Spleen (tissue), 3 donors: ENCODE data around the gene METTL25.

ENCODE experiments used
- POLR2A ChIP-seq, 3 donors: fragments of 450-650 bp; IDR thresholded peaks; one replicate each; pipeline ENCODE4 v1.5.1; 2017; ENCODE audit warnings: antibody characterized with exemption in 3 of 3, mild to moderate bottlenecking in 1 of 3
- POLR2AphosphoS5 ChIP-seq, 3 donors: sonication (generic); formaldehyde crosslinking; IDR thresholded peaks; one replicate each; pipeline ENCODE4 v1.5.1; 2017; ENCODE audit warnings: antibody characterized with exemption in 3 of 3

DNA sequence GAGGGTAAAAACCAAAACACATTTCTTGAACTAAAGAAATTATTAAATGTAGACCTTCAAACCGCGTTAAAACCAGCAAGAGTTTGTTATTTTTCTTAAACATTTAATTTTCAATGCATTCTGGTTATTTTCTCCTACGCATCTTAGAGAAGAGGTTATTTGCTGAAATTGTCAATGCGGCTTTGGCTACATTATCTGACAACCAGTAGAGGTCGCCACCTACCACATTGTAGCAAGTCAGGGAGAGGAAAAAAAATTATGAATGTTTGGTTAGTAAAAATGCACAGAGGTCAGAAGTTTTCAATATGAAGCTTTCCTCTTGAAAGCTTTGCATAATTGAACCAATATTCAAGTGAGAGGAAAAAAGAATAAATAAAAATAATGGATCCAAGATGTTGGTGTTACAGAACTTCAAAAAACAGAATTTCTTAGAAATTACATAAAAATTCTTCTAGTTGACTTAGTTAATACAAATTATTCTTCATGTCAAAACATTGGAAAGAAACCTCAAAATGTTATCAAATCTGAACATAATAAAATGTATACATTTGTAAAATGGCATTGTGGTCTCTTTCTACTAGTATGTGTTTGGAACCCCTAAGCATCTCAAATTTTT is 168.9 kb downstream of the METTL25 start:
- TF ChIP-seq POLR2A (IDR thresholded peaks at IDR 0.05) (no peak), POLR2AphosphoS5 (IDR thresholded peaks at IDR 0.05) (no peak)
